Measurements from ENCODE around the gene ERBB2. TPM values are rescaled to one million over a fixed set of nuclear protein-coding genes. Genes with fewer than 3 reads are reported as not detected.
"Not testable (repeated sequence)": the region's sequence is repeated elsewhere in the genome, so short reads cannot be mapped to it uniquely, and the experiment has no call there.

ERBB2 gene
- total RNA-seq, 2 experiments from 2014 or later = 2.1 to 3.0 TPM

GRCh38 chr17:39719563-39720355 is 19.9 kb downstream of the ERBB2 start:
- Mint-ChIP-seq H3K27ac (no peak overlapping the region), H3K4me3 (no peak overlapping the region), H3K4me1 (ENCODE audit: low read depth) (no peaks in the 10 kb centered on the region), H3K36me3 (ENCODE audit: low read depth) (no peaks in the 10 kb centered on the region), H3K9me3 (ENCODE audit: insufficient read depth) (no peaks in the 10 kb centered on the region), H3K27me3 (ENCODE audit: low read depth) (no peaks in the 10 kb centered on the region)
- ChIA-PET CTCF (interaction anchor here (1.2 to 2.1 kb wide), 4 partner anchors 9 to 98 kb away, joined by 3 to 11 read pairs (median 4); partner anchors contain the start of genes ERBB2 and MIEN1), POLR2A (interaction anchor here (0.6 to 1.0 kb wide), 2 partner anchors 10 to 65 kb away, joined by 3 to 5 read pairs; partner anchors contain the start of gene MIEN1)
- ATAC-seq (no peak), DNase-seq (no peak)

GRCh38 chr17:39722104-39722503 is 22.2 kb downstream of the ERBB2 start:
- Mint-ChIP-seq H3K36me3 (ENCODE audit: low read depth) (no peaks in the 10 kb centered on the region), H3K4me1 (ENCODE audit: low read depth) (no peaks in the 10 kb centered on the region), H3K4me3 (no peak overlapping the region), H3K9me3 (ENCODE audit: insufficient read depth) (no peaks in the 10 kb centered on the region), H3K27me3 (ENCODE audit: low read depth) (no peaks in the 10 kb centered on the region), H3K27ac (no peak overlapping the region)
- ATAC-seq = no peak
- CTCF ChIA-PET = interaction anchor here (0.6 to 1.6 kb wide), 2 partner anchors 97 to 100 kb away, joined by 3 read pairs; no protein-coding TSS in a partner anchor
- POLR2A ChIA-PET = interaction anchor here (0.6 to 1.0 kb wide), 2 partner anchors 9 to 258 kb away, joined by 3 to 4 read pairs; partner anchors contain the start of gene MIEN1
- no peak for DNase-seq

- peaks cover 3% of the 10 kb centered on the region for H3K36me3 Mint-ChIP-seq (ENCODE audit: low read depth)
- POLR2A ChIA-PET = interaction anchor here (1.0 kb wide), 1 partner anchor 7 kb away, joined by 4 read pairs; the partner anchor contains the start of gene MIEN1
- no peak overlapping the region for H3K27ac Mint-ChIP-seq
- ATAC-seq (peak; percentile 50), DNase-seq (no peak)
- H3K4me1 Mint-ChIP-seq (ENCODE audit: low read depth) = no peaks in the 10 kb centered on the region
- H3K9me3 Mint-ChIP-seq (ENCODE audit: insufficient read depth) = no peaks in the 10 kb centered on the region
- CTCF ChIA-PET = interaction anchor here (0.6 kb wide), 1 partner anchor 98 kb away, joined by 3 read pairs; no protein-coding TSS in a partner anchor
- no peak overlapping the region for H3K4me3 Mint-ChIP-seq
- H3K27me3 Mint-ChIP-seq (ENCODE audit: low read depth) = no peaks in the 10 kb centered on the region
Measured at GRCh38 chr17:39722965-39723848, 23.3 kb downstream of the ERBB2 start.

- no peak overlapping the region for H3K4me3 Mint-ChIP-seq
Measured at GRCh38 chr17:39724731-39725130, 24.9 kb downstream of the ERBB2 start.

GRCh38 chr17:39725923-39726322 is 26.1 kb downstream of the ERBB2 start:
- Mint-ChIP-seq H3K4me1 (ENCODE audit: low read depth) (peaks cover 14% of the 10 kb centered on the region), H3K36me3 (ENCODE audit: low read depth) (peaks cover 16% of the 10 kb centered on the region)
- H3K4me3 Mint-ChIP-seq; DNase-seq; H3K27me3 Mint-ChIP-seq (ENCODE audit: low read depth); ATAC-seq; H3K9me3 Mint-ChIP-seq (ENCODE audit: insufficient read depth); H3K27ac Mint-ChIP-seq: not testable (repeated sequence)
- CTCF ChIA-PET = interaction anchor here (1.5 kb wide), 1 partner anchor 104 kb away, joined by 3 read pairs; no protein-coding TSS in a partner anchor
- POLR2A ChIA-PET = interaction anchor here (0.7 to 1.2 kb wide), 2 partner anchors 29 to 200 kb away, joined by 3 read pairs; no protein-coding TSS in a partner anchor

More at GRCh38 chr17:39724731-39725130, 24.9 kb downstream of the ERBB2 start:
- ChIA-PET POLR2A (interaction anchor here (0.6 to 1.2 kb wide), 2 partner anchors 21 to 30 kb away, joined by 3 read pairs; no protein-coding TSS in a partner anchor), CTCF (interaction anchor here (1.5 kb wide), 1 partner anchor 103 kb away, joined by 3 read pairs; no protein-coding TSS in a partner anchor)
- H3K4me1 Mint-ChIP-seq (ENCODE audit: low read depth) = peaks cover 10% of the 10 kb centered on the region
- H3K27ac Mint-ChIP-seq = no peak overlapping the region
- no peaks in the 10 kb centered on the region for H3K9me3 Mint-ChIP-seq (ENCODE audit: insufficient read depth)
- H3K36me3 Mint-ChIP-seq (ENCODE audit: low read depth) = peaks cover 14% of the 10 kb centered on the region
- H3K27me3 Mint-ChIP-seq (ENCODE audit: low read depth) = no peaks in the 10 kb centered on the region
- DNase-seq (no peak), ATAC-seq (no peak)

- ATAC-seq = no peak
- CTCF ChIA-PET = no interaction called here
- Mint-ChIP-seq H3K4me1 (ENCODE audit: low read depth) (peaks cover 17% of the 10 kb centered on the region), H3K4me3 (no peak overlapping the region), H3K27ac (no peak overlapping the region), H3K36me3 (ENCODE audit: low read depth) (peaks cover 16% of the 10 kb centered on the region), H3K9me3 (ENCODE audit: insufficient read depth) (no peaks in the 10 kb centered on the region), H3K27me3 (ENCODE audit: low read depth) (no peaks in the 10 kb centered on the region)
- POLR2A ChIA-PET = no interaction called here
- no peak for DNase-seq
Measured at GRCh38 chr17:39726617-39727016, 26.8 kb downstream of the ERBB2 start.

- CTCF ChIA-PET = interaction anchor here (0.6 to 5.6 kb wide), 2 partner anchors 105 to 1125 kb away, joined by 3 to 56 read pairs; no protein-coding TSS in a partner anchor
- peaks cover 17% of the 10 kb centered on the region for H3K4me1 Mint-ChIP-seq (ENCODE audit: low read depth)
Measured at GRCh38 chr17:39727556-39727955, 27.7 kb downstream of the ERBB2 start.

GRCh38 chr17:39729280-39729851 is 29.5 kb downstream of the ERBB2 start:
- H3K4me1 Mint-ChIP-seq (ENCODE audit: low read depth) = peaks cover 17% of the 10 kb centered on the region
- peaks cover 16% of the 10 kb centered on the region for H3K36me3 Mint-ChIP-seq (ENCODE audit: low read depth)
- no peaks in the 10 kb centered on the region for H3K9me3 Mint-ChIP-seq (ENCODE audit: insufficient read depth)
- CTCF ChIA-PET = interaction anchor here (0.7 to 5.6 kb wide), 28 partner anchors 9 to 340 kb away, joined by 3 to 56 read pairs (median 4); partner anchors contain the start of genes IKZF3, PGAP3, PNMT and PSMD3
- peak overlapping the region; percentile 88 for H3K27ac Mint-ChIP-seq
- POLR2A ChIA-PET = interaction anchor here (0.9 to 3.0 kb wide), 17 partner anchors 9 to 251 kb away, joined by 3 to 18 read pairs (median 4); partner anchors contain the start of genes ERBB2, PGAP3 and PSMD3
- no peak for ATAC-seq
- H3K4me3 Mint-ChIP-seq = peak overlapping the region; percentile 91
- H3K27me3 Mint-ChIP-seq (ENCODE audit: low read depth) = peaks cover 4% of the 10 kb centered on the region
- no peak for DNase-seq

More at GRCh38 chr17:39727556-39727955, 27.7 kb downstream of the ERBB2 start:
- DNase-seq (no peak), ATAC-seq (no peak)
- Mint-ChIP-seq H3K27me3 (ENCODE audit: low read depth) (peaks cover 2% of the 10 kb centered on the region), H3K27ac (no peak overlapping the region), H3K9me3 (ENCODE audit: insufficient read depth) (no peaks in the 10 kb centered on the region), H3K36me3 (ENCODE audit: low read depth) (peaks cover 16% of the 10 kb centered on the region), H3K4me3 (no peak overlapping the region)
- POLR2A ChIA-PET = no interaction called here

GRCh38 chr17:39730095-39730921 is 30.4 kb downstream of the ERBB2 start, which contains the start of gene MIEN1:
TSS of gene MIEN1 (minus strand) at chr17:39730532. CDS start at chr17:39730495, 37 bp downstream.
- Mint-ChIP-seq H3K9me3 (ENCODE audit: insufficient read depth) (no peaks in the 10 kb centered on the region), H3K36me3 (ENCODE audit: low read depth) (peaks cover 16% of the 10 kb centered on the region), H3K27ac (peak within 1 kb of the TSS; percentile 88), H3K27me3 (ENCODE audit: low read depth) (peaks cover 6% of the 10 kb centered on the region), H3K4me1 (ENCODE audit: low read depth) (peaks cover 17% of the 10 kb centered on the region), H3K4me3 (peak within 1 kb of the TSS; percentile 91)
- CTCF ChIA-PET = interaction anchor here (0.5 to 5.6 kb wide), 39 partner anchors 10 to 339 kb away, joined by 3 to 56 read pairs (median 4); partner anchors contain the start of genes PGAP3, PNMT, PSMD3 and STARD3
- DNase-seq (peak; percentile 95), ATAC-seq (peak; percentile 92)
- POLR2A ChIA-PET = interaction anchor here (0.6 to 3.0 kb wide), 19 partner anchors 8 to 134 kb away, joined by 3 to 18 read pairs (median 4); partner anchors contain the start of genes ERBB2, IKZF3 and PGAP3

- H3K4me3 Mint-ChIP-seq = no peak overlapping the region
- peaks cover 20% of the 10 kb centered on the region for H3K27me3 Mint-ChIP-seq (ENCODE audit: low read depth)
- H3K4me1 Mint-ChIP-seq (ENCODE audit: low read depth) = peaks cover 17% of the 10 kb centered on the region
- DNase-seq (no peak), ATAC-seq (no peak)
- ChIA-PET CTCF (interaction anchor here (0.9 to 5.6 kb wide), 3 partner anchors 62 to 110 kb away, joined by 3 to 56 read pairs (median 4); partner anchors contain the start of gene PNMT), POLR2A (interaction anchor here (0.6 kb wide), 1 partner anchor 180 kb away, joined by 4 read pairs; no protein-coding TSS in a partner anchor)
- H3K36me3 Mint-ChIP-seq (ENCODE audit: low read depth) = peaks cover 16% of the 10 kb centered on the region
- no peak overlapping the region for H3K27ac Mint-ChIP-seq
- no peaks in the 10 kb centered on the region for H3K9me3 Mint-ChIP-seq (ENCODE audit: insufficient read depth)
Measured at GRCh38 chr17:39732586-39732985, 32.7 kb downstream of the ERBB2 start.

All from activated CD8-positive, alpha-beta T cell treated with anti-CD3 and anti-CD28 coated beads, Interleukin-2, amount 10 ng/mL, durations not matched to agents 7 days and 5 days (primary cell).